Astrocyte of the cerebellum (primary cell): ENCODE results near the gene CIDEA.
"Not testable (repeated sequence)": the region's sequence is repeated elsewhere in the genome, so short reads cannot be mapped to it uniquely, and the experiment has no call there.

Source experiments
- DNase-seq: peaks from one replicate; pipeline ENCODE4 v3.0.0-alpha.2; 2011; ENCODE audit warnings: low read depth
- H3K4me3 ChIP-seq: 2 replicates; pipeline ENCODE4 v1.5.1; 2011; ENCODE audit warnings: mild to moderate bottlenecking, low read depth, low read length, moderate library complexity
- in situ Hi-C: cut with HindIII; loops from 2 replicates; pipeline ENCODE4 v1.10.0; 2017; ENCODE audit warnings: low sequenced_read_pairs
- TF ChIP-seq, protein P1 (sequence below): IDR thresholded peaks from 2 replicates; pipeline ENCODE4 v1.5.1; 2012; ENCODE audit warnings: low read length, low read depth, moderate library complexity, mild to moderate bottlenecking; ENCODE audit errors: missing control alignments

CIDEA gene, protein sequence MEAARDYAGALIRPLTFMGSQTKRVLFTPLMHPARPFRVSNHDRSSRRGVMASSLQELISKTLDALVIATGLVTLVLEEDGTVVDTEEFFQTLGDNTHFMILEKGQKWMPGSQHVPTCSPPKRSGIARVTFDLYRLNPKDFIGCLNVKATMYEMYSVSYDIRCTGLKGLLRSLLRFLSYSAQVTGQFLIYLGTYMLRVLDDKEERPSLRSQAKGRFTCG

DNA sequence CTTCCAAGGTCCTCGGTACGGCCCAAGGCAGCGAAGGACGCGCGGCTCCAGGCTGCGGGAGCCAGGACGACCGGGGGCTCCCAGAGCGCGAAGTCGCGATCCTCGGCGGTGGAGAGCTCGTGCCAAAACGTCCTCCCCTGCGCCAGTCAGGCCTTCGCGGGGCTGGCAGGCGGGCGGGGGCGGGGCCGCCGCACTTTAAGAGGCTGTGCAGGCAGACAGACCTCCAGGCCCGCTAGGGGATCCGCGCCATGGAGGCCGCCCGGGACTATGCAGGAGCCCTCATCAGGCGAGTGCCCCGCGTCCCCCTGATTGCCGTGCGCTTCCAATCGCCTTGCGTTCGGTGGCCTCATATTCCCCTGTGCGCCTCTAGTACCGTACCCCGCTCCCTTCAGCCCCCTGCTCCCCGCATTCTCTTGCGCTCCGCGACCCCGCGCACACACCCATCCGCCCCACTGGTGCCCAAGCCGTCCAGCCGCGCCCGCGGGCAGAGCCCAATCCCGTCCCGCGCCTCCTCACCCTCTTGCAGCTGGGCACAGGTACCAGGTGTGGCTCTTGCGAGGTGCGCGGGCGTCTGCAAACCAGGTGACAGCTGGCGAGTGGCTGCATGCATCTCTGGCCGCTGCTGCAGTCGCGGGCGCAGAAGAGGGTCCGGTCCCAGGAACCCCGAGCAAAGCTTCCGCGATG is at the start of gene CIDEA:
TSS of gene CIDEA (plus strand) at position 226 of the 684 bp plus-strand sequence. CDS start at position 249, 23 bp downstream.
- no peak for DNase-seq
- peak within 1 kb of the TSS; percentile 35 for H3K4me3 ChIP-seq
- TF ChIP-seq, protein P1, sequence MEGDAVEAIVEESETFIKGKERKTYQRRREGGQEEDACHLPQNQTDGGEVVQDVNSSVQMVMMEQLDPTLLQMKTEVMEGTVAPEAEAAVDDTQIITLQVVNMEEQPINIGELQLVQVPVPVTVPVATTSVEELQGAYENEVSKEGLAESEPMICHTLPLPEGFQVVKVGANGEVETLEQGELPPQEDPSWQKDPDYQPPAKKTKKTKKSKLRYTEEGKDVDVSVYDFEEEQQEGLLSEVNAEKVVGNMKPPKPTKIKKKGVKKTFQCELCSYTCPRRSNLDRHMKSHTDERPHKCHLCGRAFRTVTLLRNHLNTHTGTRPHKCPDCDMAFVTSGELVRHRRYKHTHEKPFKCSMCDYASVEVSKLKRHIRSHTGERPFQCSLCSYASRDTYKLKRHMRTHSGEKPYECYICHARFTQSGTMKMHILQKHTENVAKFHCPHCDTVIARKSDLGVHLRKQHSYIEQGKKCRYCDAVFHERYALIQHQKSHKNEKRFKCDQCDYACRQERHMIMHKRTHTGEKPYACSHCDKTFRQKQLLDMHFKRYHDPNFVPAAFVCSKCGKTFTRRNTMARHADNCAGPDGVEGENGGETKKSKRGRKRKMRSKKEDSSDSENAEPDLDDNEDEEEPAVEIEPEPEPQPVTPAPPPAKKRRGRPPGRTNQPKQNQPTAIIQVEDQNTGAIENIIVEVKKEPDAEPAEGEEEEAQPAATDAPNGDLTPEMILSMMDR = no peak
- in situ Hi-C loops = no loop called here

DNA sequence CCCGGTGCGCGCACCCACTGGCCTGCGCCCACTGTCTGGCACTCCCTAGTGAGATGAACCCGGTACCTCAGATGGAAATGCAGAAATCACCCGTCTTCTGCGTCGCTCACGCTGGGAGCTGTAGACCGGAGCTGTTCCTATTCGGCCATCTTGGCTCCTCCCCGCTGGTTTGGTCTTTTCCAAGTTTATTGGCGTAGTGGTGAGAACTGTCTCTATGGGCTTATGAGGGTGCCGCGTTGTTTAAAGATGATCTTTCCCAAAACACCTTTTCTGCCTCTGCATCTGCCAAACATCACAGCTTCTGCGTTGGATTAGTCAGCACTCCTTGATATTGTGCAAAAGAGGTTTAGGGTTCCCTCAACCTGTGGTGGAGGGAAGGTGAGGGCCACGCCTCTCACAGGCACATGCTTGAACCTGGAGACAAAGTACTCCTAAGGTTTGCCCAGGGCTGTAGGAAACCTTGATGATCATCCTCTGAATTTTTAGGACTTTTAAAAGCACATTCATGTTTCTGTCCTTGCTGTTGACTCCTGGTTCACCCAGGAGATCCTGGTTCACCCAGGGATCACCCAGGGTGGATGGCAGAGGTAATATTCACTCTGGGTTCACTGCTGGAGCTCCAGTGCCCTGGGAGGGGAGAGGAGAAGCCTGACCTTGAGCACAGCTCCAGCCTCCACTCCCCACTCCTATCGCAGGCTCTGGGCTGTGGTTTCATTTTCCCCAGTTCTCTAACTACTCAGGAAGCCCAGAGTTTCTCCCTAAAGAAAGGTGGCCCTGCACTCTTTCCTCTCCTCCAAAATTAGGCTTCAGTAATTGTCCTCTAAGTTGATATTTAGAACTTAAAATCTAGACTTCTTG is 45.6 kb upstream of the CIDEA start:
- DNase-seq, in situ Hi-C loops, H3K4me3 ChIP-seq: not testable (repeated sequence)

DNA sequence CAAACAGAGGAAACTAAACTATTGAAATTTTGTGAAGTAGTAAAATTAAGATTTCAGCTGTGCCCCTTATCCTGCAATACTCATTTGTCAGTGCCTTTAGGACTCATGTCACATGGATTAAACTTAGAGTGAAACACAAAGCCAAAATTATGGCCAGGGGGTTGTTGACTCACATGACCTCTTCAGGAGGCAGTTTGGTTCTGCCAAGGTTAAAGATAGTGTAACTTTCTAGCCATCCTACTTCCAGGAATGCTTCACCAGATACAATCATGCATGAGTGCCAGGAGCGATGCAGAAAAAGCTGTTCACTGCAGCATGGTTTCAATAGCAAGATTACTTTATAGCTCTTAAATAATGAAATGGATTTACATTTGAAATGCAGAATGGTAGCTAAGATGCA is 41.9 kb upstream of the CIDEA start:
- H3K4me3 ChIP-seq, in situ Hi-C loops, DNase-seq: not testable (repeated sequence)

DNA sequence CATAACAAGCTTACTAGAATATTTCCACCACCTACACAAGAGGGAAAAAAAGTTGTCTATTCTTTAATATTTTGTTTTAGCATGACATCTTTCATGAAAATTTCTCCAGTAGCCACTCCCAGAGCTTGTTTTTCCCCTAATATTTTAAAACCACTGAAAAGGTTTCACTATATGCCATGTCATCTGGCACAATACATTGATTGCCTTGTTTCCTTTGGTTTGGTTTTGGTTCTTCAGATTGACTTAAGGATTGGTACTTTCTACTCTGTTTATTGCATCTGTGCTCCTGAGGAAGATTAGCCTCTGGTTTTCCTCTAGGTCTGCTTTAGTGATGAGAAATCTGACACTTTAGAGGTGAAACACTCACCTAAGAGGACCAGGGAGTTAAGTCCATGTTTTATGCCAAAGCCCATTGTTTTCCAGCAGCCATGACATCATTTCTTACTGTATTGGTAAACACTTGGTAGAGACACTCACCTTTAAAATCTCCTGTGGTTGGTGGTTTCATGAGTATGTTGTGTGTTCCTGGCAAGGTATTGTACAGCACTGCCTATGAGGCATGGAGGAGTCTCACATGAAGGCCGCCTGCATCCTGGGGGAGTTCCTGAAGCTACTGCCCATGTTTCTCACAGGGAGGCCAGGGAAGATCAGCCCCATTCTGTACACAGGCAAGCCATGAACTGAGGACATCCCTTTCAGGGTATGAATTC is 39.7 kb upstream of the CIDEA start:
- in situ Hi-C loops, H3K4me3 ChIP-seq, DNase-seq: not testable (repeated sequence)

DNA sequence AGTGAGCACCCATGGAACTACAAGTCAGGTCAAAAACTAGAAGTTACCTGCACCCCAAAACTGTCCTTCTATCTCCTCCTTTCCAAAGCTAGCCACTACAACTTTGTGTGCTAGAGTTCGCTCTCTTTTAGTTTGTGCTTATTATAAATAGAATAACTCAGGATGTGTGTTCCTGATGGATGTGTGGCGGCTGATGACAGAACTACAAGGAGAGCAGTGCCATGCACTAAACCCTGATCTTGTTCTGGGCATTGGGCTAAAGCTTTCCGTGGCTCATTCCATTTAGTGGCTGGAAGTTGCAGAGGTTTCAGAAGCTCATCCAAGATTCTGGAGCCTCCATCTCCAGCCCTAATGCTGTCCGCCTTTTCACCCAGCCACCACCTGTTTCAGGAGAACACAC is 37.7 kb upstream of the CIDEA start:
- DNase-seq, H3K4me3 ChIP-seq, in situ Hi-C loops: not testable (repeated sequence)

DNA sequence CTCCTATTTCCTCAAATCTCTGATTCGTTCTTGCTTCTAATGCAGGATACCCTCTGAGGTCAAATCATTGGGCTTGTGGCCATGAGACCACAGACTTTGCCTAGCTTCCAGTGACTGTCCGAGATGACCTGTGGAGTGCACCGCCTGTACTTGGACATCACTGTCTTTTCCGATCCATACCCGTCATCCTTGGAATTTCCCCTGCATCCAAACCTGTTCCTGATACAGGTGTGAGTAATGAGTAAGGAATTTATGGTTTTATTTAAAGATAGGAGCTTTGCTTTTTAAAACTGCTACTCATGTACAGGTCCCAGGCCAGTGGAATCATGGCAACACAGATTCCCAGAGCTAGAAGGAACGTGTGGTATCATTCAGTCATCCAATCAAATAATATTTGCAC is 35.6 kb upstream of the CIDEA start:
- H3K4me3 ChIP-seq, DNase-seq, in situ Hi-C loops: not testable (repeated sequence)

DNA sequence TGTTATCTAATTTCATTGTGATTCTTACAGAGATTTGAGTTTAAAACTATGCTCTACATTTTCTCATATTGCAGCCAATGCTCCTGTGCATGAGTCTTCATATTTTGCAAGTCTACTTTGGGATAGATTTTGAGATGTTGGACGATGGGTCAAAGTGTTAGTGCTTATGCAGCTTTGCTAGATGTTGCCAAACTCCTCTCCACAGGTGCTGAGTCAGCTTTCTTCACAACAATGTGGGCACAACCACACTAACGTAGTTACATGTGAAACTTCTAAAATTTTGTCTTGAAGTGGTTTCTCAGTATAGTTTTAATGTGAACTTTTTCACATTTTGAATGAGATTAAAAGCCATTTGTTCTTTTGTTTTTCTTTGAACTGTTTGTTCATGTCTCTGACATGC is 32.1 kb upstream of the CIDEA start:
- H3K4me3 ChIP-seq, in situ Hi-C loops, DNase-seq: not testable (repeated sequence)

DNA sequence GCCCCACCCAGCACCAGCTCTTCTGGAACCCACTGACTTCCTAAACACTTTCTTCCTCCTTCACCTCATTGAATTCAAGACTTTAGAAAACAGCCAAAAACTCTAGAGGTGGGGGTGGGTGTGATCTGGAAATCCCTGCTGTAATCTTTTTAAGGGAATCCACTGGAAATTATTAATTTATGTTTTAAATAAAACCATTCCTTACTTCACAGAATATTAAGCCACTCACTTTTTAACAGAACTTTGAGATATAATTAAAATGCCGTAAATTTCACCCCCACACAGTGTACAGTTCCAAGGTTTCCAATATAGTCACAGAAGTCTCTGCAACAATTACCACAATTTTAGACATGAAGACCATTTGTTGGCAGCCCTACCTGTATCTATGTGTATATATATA is 30.8 kb upstream of the CIDEA start:
- in situ Hi-C loops, DNase-seq, H3K4me3 ChIP-seq: not testable (repeated sequence)

DNA sequence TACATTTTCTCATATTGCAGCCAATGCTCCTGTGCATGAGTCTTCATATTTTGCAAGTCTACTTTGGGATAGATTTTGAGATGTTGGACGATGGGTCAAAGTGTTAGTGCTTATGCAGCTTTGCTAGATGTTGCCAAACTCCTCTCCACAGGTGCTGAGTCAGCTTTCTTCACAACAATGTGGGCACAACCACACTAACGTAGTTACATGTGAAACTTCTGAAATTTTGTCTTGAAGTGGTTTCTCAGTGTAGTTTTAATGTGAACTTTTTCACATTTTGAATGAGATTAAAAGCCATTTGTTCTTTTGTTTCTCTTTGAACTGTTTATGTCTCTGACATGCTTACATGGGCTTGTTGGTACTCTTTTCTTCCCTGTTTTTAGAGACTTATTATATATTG is 27.4 kb upstream of the CIDEA start:
- DNase-seq, in situ Hi-C loops, H3K4me3 ChIP-seq: not testable (repeated sequence)

DNA sequence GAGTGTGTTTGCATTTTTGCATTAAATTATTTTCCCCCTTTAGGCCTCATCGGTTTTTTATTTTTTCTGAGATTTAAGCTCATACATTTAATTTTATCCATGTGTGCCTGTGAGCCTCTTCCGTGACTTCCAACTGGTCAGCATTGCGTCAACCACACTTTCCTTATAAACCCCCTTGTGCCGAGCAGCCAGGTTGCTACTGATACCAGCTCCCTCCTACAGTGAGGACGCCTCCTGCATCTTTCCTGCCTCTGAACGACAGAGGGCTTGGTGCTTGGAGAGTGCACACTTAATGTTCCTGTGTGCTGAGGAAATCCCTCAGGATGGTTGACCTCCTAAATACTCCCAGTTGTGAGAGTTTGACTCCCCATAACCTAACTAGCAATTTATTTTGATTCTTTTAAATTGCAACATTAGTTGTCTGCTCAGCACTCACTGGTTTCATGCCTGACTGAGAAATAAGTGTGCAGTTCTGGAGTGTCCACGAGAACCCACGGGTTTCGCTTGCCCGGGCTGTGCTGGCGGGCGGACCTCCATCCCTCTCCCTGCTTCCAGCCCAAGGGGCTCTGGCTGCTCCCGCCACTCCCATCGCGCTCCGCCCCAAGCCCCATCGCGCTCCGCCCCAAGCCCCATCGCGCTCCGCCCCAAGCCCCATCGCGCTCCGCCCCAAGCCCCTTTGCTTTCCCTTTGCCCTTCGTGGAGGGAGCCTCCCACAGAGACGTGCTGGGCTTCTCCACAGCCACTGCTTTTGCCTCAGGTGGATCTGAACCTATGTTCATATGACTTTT is 26.6 kb upstream of the CIDEA start:
- in situ Hi-C loops, H3K4me3 ChIP-seq, DNase-seq: not testable (repeated sequence)

DNA sequence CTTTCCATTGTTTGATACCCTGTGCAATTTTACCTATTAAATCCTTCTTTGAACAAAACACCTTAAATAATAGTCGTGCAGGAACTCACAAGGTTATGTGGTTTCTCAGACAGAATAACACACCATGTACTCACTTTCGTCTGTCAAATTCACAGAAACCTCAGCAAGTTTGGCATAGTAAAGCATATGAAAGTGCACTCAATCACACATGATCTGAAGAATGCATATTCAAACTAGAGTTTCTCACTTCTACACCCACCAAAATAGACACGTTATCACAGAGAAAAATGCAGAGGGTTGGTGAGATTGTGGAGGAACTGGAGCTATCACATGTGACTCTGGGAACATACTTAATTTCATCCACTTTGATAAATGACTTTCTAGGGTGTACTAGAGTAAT is 25.9 kb upstream of the CIDEA start:
- DNase-seq, H3K4me3 ChIP-seq, in situ Hi-C loops: not testable (repeated sequence)

DNA sequence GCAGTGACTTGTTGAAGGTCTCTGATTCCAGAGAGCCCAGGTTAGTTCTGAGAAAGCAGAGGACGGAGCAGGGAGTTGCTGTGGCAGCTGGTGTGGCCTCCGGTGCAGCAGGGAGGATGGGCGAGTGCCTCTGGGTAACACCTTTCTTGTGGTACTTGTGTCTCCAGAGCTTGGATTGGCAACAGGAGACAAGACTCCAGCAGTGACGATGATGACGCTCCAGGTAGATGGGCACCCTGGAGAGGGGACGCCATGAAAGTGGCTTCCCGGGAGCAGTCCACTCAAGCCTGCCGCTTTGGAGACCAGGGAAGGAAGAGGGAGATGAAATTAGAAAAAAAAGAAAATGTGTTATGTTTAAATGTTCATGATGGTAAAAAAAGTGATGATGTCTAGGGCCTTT is 23.6 kb upstream of the CIDEA start:
- DNase-seq, in situ Hi-C loops, H3K4me3 ChIP-seq: not testable (repeated sequence)
